Epithelial cell of esophagus (primary cell): ENCODE measurements around the gene CBX8.

ENCODE experiments used
- DNase-seq: peaks from one replicate; pipeline ENCODE4 v3.0.0; 2010; ENCODE audit warnings: low read depth
- H3K4me3 ChIP-seq: 2 replicates; pipeline ENCODE4 v1.5.1; 2011; ENCODE audit warnings: mild to moderate bottlenecking, low read length, control low read depth
- CTCF ChIP-seq: IDR thresholded peaks from 2 replicates; pipeline ENCODE4 v1.5.1; 2011; ENCODE audit warnings: low read depth, mild to moderate bottlenecking, low read length, control low read depth, inconsistent platforms; ENCODE audit not compliant: insufficient read depth; ENCODE audit errors: missing control alignments

The CBX8 gene

DNA sequence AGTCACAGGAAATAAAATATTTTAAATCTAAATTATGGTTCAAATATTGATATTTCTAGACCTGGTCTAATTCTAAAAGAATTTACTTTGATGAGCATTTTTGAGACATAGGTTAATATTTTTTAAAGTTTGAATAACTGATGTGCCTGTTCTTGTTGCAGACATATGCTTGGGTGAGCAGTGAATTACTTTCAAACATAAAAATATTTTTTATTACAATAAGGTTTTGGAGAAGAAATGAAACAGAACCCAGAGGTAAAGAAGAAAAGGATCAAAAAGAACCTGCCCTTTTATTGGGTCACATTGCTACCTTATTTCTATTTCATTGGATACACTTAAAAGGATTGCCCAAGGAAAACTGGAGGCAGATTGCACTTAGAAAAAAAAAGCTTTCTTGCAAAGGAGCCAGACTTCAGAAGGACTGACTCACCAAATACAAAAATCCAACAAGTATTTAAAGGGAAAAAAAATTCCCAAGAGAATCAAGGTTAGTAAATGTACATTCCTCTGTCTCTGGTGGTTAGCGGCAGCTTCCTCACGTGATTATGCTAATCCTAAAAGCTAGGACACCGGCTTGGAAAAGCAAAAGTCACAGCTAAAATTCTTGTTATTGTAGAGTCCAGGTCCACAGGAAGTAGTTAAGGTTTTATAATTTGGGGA lies 47.6 kb downstream of the CBX8 start:
- H3K4me3 ChIP-seq: no peak overlapping the region
- peak; percentile 18 for DNase-seq
- no peak for TF ChIP-seq CTCF

DNA sequence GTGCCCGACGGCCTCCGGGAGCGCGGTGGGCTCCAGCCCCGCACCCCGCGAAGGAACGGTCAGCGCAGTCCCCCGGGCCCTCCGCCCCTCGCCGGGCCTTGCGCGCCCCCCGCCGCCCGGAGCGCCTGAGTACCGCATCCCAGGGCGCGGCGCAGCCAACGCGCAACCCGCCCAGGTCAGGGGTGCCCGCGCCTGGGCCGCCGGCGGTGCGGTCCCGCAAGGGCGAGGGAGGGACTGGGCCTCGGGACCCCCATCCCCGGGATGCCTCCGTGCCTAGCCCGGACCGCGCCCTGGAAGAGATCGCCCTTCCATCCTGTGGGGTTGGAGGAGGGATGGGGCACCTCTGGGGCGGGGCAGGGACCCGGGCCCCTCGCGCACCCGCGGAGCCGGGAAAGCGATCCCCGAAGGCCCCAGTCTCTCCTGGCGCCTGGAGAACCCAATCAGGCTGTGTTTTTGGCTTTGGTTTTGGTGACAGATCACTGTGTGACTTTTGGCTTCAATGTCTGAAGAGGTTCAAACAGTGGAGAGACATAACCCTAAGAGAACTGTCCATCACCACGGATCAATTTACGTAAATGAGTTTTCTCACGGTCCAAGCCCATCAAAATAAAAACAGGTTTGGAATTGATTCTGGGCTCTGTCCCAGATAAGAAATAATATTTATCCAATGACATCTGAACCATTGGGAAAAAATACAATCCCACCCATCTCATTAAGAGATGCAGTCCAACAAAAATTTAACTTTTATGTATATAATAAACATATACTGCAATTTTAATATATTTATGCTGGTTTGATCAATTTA lies 48.4 kb downstream of the CBX8 start:
- no peak overlapping the region for H3K4me3 ChIP-seq
- no peak for TF ChIP-seq CTCF
- no peak for DNase-seq

DNA sequence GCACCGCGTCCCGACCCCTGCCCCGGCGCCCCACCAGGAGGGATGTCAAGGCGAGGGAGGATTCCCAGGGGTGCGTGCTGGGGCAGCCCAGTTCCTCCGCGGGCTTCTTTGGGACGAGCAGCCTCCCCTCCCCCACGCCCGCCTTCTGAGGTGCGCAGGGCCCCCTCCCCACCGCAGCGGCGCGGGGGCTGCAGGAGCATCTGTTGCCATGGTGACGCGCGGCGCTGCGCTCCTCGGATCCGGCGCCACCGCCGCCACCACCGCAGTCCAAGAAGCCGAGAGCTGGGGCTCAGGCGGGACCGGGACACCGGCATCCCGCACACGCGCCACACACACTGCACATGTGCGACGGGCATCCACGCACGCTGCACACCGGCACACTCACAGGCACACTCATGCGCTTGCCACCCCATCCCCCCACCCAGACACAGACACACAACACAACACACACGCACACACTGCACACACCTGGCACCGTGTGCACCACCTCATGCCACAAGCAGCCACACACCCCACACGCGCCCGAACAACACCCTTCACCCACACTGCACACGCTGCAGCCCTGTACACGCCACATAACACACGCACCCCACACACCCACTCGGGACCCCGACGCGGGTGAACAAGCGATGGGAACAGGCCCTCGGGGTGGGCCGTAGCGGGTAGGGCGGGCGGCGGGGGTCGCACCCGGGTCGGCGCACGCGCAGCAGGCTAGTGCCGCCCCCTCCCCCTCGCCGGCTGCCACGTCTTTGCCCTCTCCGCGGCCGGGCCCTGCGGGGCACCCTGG lies 49.2 kb downstream of the CBX8 start:
- DNase-seq: no peak
- TF ChIP-seq CTCF: no peak
- no peak overlapping the region for H3K4me3 ChIP-seq

DNA sequence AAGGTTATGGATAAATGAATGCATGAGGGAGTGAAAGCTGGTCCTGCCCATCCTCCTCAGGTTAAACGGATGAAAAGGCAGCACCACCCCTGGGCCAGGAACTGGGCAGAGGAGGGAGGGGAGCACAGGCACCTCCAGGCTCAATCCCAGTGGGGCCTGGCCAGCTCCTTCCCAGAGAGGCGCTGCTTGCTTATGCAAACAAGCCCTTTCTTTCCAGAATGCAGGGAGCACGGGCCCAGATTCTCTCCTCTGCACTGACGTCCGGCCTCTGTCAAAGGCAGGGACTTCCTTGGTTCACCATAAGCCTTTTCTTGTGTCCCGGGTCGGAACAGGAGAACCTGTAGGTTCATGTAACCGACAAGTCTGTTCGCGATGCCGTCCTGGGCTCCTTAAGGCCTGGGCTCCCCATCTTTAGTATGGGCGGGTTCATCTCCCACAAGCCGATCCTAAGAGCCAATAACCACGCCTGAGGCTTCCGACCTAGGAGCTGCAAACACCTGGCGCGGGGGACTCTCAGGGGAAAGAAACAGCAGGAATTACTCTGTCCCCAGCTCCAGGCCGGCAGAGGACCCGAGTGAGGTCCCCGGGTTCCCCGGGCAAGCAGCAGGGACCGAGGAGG lies 49.9 kb downstream of the CBX8 start:
- no peak overlapping the region for H3K4me3 ChIP-seq
- TF ChIP-seq CTCF: no peak
- DNase-seq: peak; percentile 6

DNA sequence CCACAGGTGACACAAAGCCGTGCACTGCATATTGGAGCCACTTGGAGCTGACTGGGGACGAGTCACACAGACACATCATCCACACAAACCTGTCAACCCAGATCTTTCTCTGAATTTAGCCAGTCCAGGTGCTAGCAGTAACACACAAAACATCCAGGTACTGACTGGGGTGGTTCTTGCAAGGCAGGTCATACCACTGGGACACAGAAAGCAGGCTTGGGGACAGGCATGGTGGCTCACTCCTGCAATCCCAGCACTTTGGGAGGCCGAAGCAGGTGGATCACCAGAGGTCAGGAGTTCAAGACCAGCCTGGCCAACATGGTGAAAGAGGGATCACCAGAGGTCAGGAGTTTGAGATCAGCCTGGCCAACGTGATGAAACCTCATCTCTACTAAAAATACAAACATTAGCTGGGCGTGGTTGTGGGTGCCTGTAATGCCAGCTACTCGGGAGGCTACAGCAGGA lies 51.2 kb downstream of the CBX8 start:
- no peak for TF ChIP-seq CTCF
- H3K4me3 ChIP-seq: no peak overlapping the region
- peak; percentile 23 for DNase-seq

GRCh38 chr17:79743614-79744013 lies 53.3 kb downstream of the CBX8 start:
- H3K4me3 ChIP-seq: no peak overlapping the region
- no peak for DNase-seq
- TF ChIP-seq CTCF: no peak
